NCI-H1436 treated with DMSO at 0.1 percent for 48 hours (cell line): Measurements from ENCODE around the gene PCED1B.
"Not testable (repeated sequence)": the region's sequence is repeated elsewhere in the genome, so short reads cannot be mapped to it uniquely, and the experiment has no call there.

ENCODE experiments used
- DNase-seq: peaks from one replicate; lab custom pipeline; 2025; lab: John Stamatoyannopoulos, UW

PCED1B gene

GRCh38 chr12:47079468-47079980 lies at the start of gene PCED1B, which contains the start of gene AMIGO2:
PCED1B (plus strand) TSS chr12:47079621; CDS start chr12:47235064, 155,443 bp downstream.
AMIGO2 (minus strand) TSS chr12:47079959; CDS start chr12:47079002, 957 bp downstream.
- DNase-seq, result no peak

- no peak for DNase-seq
Observed at GRCh38 chr12:47029903-47030302, 49.5 kb upstream of the PCED1B start.

GRCh38 chr12:47032644-47033043 lies 46.8 kb upstream of the PCED1B start:
- peak; percentile 33 for DNase-seq

GRCh38 chr12:47033081-47033480 lies 46.3 kb upstream of the PCED1B start:
- no peak for DNase-seq

GRCh38 chr12:47033789-47034555 lies 45.4 kb upstream of the PCED1B start:
- DNase-seq, result no peak

GRCh38 chr12:47034661-47035060 lies 44.8 kb upstream of the PCED1B start:
- no peak for DNase-seq

- DNase-seq, result peak; percentile 42
Observed at GRCh38 chr12:47035484-47035883, 43.9 kb upstream of the PCED1B start.

GRCh38 chr12:47038270-47038748 lies 41.1 kb upstream of the PCED1B start:
- DNase-seq, result no peak

- DNase-seq, result no peak
Observed at GRCh38 chr12:47039079-47039478, 40.3 kb upstream of the PCED1B start.

GRCh38 chr12:47039756-47040155 lies 39.7 kb upstream of the PCED1B start:
- DNase-seq, result no peak

- no peak for DNase-seq
Observed at GRCh38 chr12:47041327-47041726, 38.1 kb upstream of the PCED1B start.

GRCh38 chr12:47048541-47048940 lies 30.9 kb upstream of the PCED1B start:
- DNase-seq, result no peak

GRCh38 chr12:47051291-47051690 lies 28.1 kb upstream of the PCED1B start:
- not testable (repeated sequence) for DNase-seq

- DNase-seq, result no peak
Observed at GRCh38 chr12:47052274-47052673, 27.1 kb upstream of the PCED1B start.

- DNase-seq, result no peak
Observed at GRCh38 chr12:47053961-47054360, 25.5 kb upstream of the PCED1B start.

- no peak for DNase-seq
Observed at GRCh38 chr12:47054659-47055058, 24.8 kb upstream of the PCED1B start.

GRCh38 chr12:47055856-47056255 lies 23.6 kb upstream of the PCED1B start:
- DNase-seq, result not testable (repeated sequence)

- not testable (repeated sequence) for DNase-seq
Observed at GRCh38 chr12:47056944-47057343, 22.5 kb upstream of the PCED1B start.

GRCh38 chr12:47058640-47059039 lies 20.8 kb upstream of the PCED1B start:
- DNase-seq, result not testable (repeated sequence)

GRCh38 chr12:47065546-47065945 lies 13.9 kb upstream of the PCED1B start:
- no peak for DNase-seq

GRCh38 chr12:47066278-47067025 lies 13.0 kb upstream of the PCED1B start:
- no peak for DNase-seq

GRCh38 chr12:47067176-47067575 lies 12.2 kb upstream of the PCED1B start:
- DNase-seq, result no peak
